ENCODE measurements around the gene MSI1. TPM values are rescaled to one million over a fixed set of nuclear protein-coding genes. Genes with fewer than 3 reads are reported as not detected.

Gene MSI1
- total RNA-seq, 1 experiment from 2014 or later: 3.6 TPM

DNA sequence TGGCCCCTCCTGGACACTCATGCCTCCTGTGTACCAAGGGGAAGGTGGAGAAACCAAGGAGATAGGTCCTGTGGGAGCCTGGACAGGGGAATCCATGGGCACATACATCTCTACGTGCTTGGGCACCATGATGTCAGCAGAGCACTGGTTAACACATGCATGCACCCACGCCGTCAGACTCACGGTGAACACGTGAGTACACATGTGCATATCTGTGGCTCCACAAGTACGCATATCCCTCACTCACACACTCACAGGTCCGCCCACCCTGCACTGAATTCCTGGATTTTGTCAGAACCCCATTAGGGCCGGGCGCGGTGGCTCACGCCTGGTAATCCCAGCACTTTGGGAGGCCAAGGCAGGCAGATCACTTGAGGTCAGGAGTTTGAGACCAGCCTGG, 39.8 kb upstream of the MSI1 start:
- ChIA-PET CTCF (no interaction called here), POLR2A (ENCODE audit: low non-redundant PET) (no interaction called here)
- DNase-seq (ENCODE audit: low spot score): no peak
- intact Hi-C loops (cut with micrococcal nuclease; ENCODE audit: unreplicated experiment): no loop called here
- Histone ChIP-seq H3K4me1 (ENCODE audit: insufficient read depth, low read length, poor library complexity, severe bottlenecking) (no peaks in the 10 kb centered on the region), H3K27me3 (replicated peaks; ENCODE audit: insufficient read depth, low read depth, low read length, poor library complexity) (no peaks in the 10 kb centered on the region), H3K9me3 (ENCODE audit: low read depth, low read length, poor library complexity, severe bottlenecking) (no peaks in the 10 kb centered on the region), H3K36me3 (ENCODE audit: insufficient read depth, low read length, poor library complexity, severe bottlenecking) (no peaks in the 10 kb centered on the region), H3K27ac (ENCODE audit: low read depth, low read length, poor library complexity, severe bottlenecking) (no peak overlapping the region), H3K4me3 (ENCODE audit: low read depth, low read length, poor library complexity, severe bottlenecking) (no peak overlapping the region)
- TF ChIP-seq EZH2 (IDR thresholded peaks at IDR 0.05; ENCODE audit: borderline replicate concordance, low read depth, low read length, poor library complexity, severe bottlenecking): no peak
- TF ChIP-seq, protein P1, sequence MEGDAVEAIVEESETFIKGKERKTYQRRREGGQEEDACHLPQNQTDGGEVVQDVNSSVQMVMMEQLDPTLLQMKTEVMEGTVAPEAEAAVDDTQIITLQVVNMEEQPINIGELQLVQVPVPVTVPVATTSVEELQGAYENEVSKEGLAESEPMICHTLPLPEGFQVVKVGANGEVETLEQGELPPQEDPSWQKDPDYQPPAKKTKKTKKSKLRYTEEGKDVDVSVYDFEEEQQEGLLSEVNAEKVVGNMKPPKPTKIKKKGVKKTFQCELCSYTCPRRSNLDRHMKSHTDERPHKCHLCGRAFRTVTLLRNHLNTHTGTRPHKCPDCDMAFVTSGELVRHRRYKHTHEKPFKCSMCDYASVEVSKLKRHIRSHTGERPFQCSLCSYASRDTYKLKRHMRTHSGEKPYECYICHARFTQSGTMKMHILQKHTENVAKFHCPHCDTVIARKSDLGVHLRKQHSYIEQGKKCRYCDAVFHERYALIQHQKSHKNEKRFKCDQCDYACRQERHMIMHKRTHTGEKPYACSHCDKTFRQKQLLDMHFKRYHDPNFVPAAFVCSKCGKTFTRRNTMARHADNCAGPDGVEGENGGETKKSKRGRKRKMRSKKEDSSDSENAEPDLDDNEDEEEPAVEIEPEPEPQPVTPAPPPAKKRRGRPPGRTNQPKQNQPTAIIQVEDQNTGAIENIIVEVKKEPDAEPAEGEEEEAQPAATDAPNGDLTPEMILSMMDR (conservative IDR thresholded peaks at IDR 0.05; ENCODE audit: low read depth, low read length): no peak
- BruUV-seq (replicated peaks): no TSS peak

DNA sequence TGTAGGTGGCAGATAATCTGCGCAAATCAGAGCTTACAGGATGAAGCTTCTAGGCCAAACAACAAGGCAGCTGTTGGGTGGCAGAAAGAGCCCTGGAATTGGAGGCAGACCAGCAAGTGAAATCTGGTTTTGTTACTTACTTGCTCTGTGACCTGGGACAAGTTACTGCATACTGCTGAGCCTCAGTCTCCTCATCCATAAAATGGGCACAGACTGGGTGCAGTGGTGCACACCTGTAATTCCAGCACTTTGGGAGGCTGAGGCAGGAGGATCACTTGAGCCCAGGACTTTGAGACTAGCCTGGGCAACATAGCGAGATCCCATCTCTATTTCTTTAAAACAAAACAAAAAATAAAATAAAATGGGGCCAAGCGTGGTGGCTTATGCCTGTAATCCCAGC, 37.6 kb upstream of the MSI1 start:
- ChIA-PET POLR2A (ENCODE audit: low non-redundant PET) (no interaction called here), CTCF (no interaction called here)
- Histone ChIP-seq H3K27me3 (replicated peaks; ENCODE audit: insufficient read depth, low read depth, low read length, poor library complexity) (no peaks in the 10 kb centered on the region), H3K4me3 (ENCODE audit: low read depth, low read length, poor library complexity, severe bottlenecking) (no peak overlapping the region), H3K27ac (ENCODE audit: low read depth, low read length, poor library complexity, severe bottlenecking) (no peak overlapping the region), H3K9me3 (ENCODE audit: low read depth, low read length, poor library complexity, severe bottlenecking) (no peaks in the 10 kb centered on the region), H3K36me3 (ENCODE audit: insufficient read depth, low read length, poor library complexity, severe bottlenecking) (no peaks in the 10 kb centered on the region), H3K4me1 (ENCODE audit: insufficient read depth, low read length, poor library complexity, severe bottlenecking) (no peaks in the 10 kb centered on the region)
- TF ChIP-seq EZH2 (IDR thresholded peaks at IDR 0.05; ENCODE audit: borderline replicate concordance, low read depth, low read length, poor library complexity, severe bottlenecking): no peak
- TF ChIP-seq, protein P1 (conservative IDR thresholded peaks at IDR 0.05; ENCODE audit: low read depth, low read length): no peak
- intact Hi-C loops (cut with micrococcal nuclease; ENCODE audit: unreplicated experiment): no loop called here
- no peak for DNase-seq (ENCODE audit: low spot score)
- no TSS peak for BruUV-seq (replicated peaks)

DNA sequence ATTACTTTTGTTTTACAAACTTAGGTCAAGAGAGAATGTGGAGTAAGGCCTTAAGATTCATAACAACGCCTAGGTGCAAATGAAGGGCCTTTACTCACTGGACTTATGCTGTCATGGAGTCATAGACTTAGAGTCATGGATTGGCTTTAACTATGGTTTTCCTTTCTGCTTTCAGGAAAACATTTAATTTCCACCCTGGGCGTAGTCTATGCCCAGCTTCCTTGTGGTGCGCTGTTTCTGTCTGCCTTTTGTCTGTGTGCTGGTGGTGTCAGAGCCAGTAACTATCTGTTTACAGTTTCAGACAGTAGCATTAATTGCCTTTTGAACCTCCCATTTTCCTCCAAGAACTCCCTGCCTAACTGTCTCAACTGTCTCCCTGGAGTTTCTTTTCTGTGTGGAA, 37.1 kb upstream of the MSI1 start:
- intact Hi-C loops (cut with micrococcal nuclease; ENCODE audit: unreplicated experiment): no loop called here
- no peak overlapping the region for H3K27ac ChIP-seq (ENCODE audit: low read depth, low read length, poor library complexity, severe bottlenecking)
- CTCF ChIA-PET: no interaction called here

More for the DNA sequence above, 37.1 kb upstream of the MSI1 start:
- Histone ChIP-seq H3K27me3 (replicated peaks; ENCODE audit: insufficient read depth, low read depth, low read length, poor library complexity) (no peaks in the 10 kb centered on the region), H3K9me3 (ENCODE audit: low read depth, low read length, poor library complexity, severe bottlenecking) (no peaks in the 10 kb centered on the region), H3K4me1 (ENCODE audit: insufficient read depth, low read length, poor library complexity, severe bottlenecking) (no peaks in the 10 kb centered on the region), H3K4me3 (ENCODE audit: low read depth, low read length, poor library complexity, severe bottlenecking) (no peak overlapping the region), H3K36me3 (ENCODE audit: insufficient read depth, low read length, poor library complexity, severe bottlenecking) (no peaks in the 10 kb centered on the region)
- no peak for DNase-seq (ENCODE audit: low spot score)
- no TSS peak for BruUV-seq (replicated peaks)
- TF ChIP-seq, protein P1 (conservative IDR thresholded peaks at IDR 0.05; ENCODE audit: low read depth, low read length): no peak
- TF ChIP-seq EZH2 (IDR thresholded peaks at IDR 0.05; ENCODE audit: borderline replicate concordance, low read depth, low read length, poor library complexity, severe bottlenecking): no peak
- POLR2A ChIA-PET (ENCODE audit: low non-redundant PET): no interaction called here
